Liver (tissue), 9 donors: ENCODE results near the gene GPR146. TPM values are rescaled to one million over a fixed set of nuclear protein-coding genes. Genes with fewer than 3 reads are reported as not detected.
"Not testable (repeated sequence)": the region's sequence is repeated elsewhere in the genome, so short reads cannot be mapped to it uniquely, and the experiment has no call there.

Experiments
- DNase-seq: peaks from one replicate; pipeline ENCODE4 v3.0.0-alpha.2; 2017; ENCODE audit warnings: low spot score
- H3K27ac ChIP-seq, 2 donors: one replicate each; pipeline ENCODE4 v1.7.0; 2013; ENCODE audit warnings: inconsistent platforms in 2 of 2, low read length in 2 of 2, control low read depth in 1 of 2, low read depth in 1 of 2, mild to moderate bottlenecking in 1 of 2
- H3K27me3 ChIP-seq, 4 donors: one replicate each; pipeline versions ENCODE4 v1.6.1 to v1.7.0; 2013; ENCODE audit warnings: low read length in 3 of 4, inconsistent platforms in 1 of 4, mild to moderate bottlenecking in 1 of 4, moderate library complexity in 1 of 4; ENCODE audit not compliant: control insufficient read depth in 4 of 4, insufficient read depth in 4 of 4
- H3K36me3 ChIP-seq, 4 donors: one replicate each; pipeline versions ENCODE4 v1.6.1 to v1.7.0; 2013; ENCODE audit warnings: low read length in 3 of 4, mild to moderate bottlenecking in 3 of 4, low read depth in 1 of 4, moderate library complexity in 1 of 4; ENCODE audit not compliant: control insufficient read depth in 4 of 4, insufficient read depth in 3 of 4
- H3K4me1 ChIP-seq, 4 donors: one replicate each; pipeline versions ENCODE4 v1.6.1 to v1.7.0; 2013; ENCODE audit warnings: low read length in 3 of 4, mild to moderate bottlenecking in 3 of 4, moderate library complexity in 1 of 4; ENCODE audit not compliant: control insufficient read depth in 4 of 4, insufficient read depth in 4 of 4
- H3K4me3 ChIP-seq, 3 donors: one replicate each; pipeline versions ENCODE4 v1.6.1 to v1.7.0; 2013; ENCODE audit warnings: low read length in 3 of 3, control low read depth in 1 of 3, low read depth in 1 of 3, mild to moderate bottlenecking in 1 of 3
- H3K9ac ChIP-seq, 2 donors: one replicate each; pipeline ENCODE4 v1.7.0; 2013; ENCODE audit warnings: low read length in 2 of 2, mild to moderate bottlenecking in 2 of 2, moderate library complexity in 2 of 2, control low read depth in 1 of 2, low read depth in 1 of 2
- H3K9me3 ChIP-seq, 4 donors: one replicate each; pipeline versions ENCODE4 v1.6.1 to v1.7.0; 2013; ENCODE audit warnings: low read length in 3 of 4; ENCODE audit not compliant: control insufficient read depth in 4 of 4
- EGR1 ChIP-seq, 2 donors: IDR thresholded peaks; 2 replicates each; pipeline ENCODE4 v1.6.1; 2016 to 2018; ENCODE audit warnings: antibody characterized with exemption in 2 of 2, low read depth in 2 of 2
- FOXA1 ChIP-seq: IDR thresholded peaks from 2 replicates; pipeline ENCODE4 v1.6.1; 2016; ENCODE audit warnings: antibody characterized with exemption
- FOXA2 ChIP-seq: IDR thresholded peaks from 2 replicates; pipeline ENCODE4 v1.6.1; 2016; ENCODE audit warnings: antibody characterized with exemption
- GABPA ChIP-seq, 2 donors: IDR thresholded peaks in 1 of 2; conservative IDR thresholded peaks in 1 of 2; 2 replicates each; pipeline ENCODE4 v1.6.1; 2016; ENCODE audit warnings: antibody characterized with exemption in 2 of 2, mild to moderate bottlenecking in 1 of 2, moderate library complexity in 1 of 2
- HNF4A ChIP-seq, 2 donors: conservative IDR thresholded peaks; 2 replicates each; pipeline ENCODE4 v1.6.1; 2016; ENCODE audit warnings: antibody characterized with exemption in 2 of 2, mild to moderate bottlenecking in 2 of 2
- HNF4G ChIP-seq: IDR thresholded peaks from 2 replicates; pipeline ENCODE4 v1.6.1; 2016; ENCODE audit warnings: antibody characterized with exemption
- NR2F2 ChIP-seq: IDR thresholded peaks from 2 replicates; pipeline ENCODE4 v1.6.1; 2016; ENCODE audit warnings: antibody characterized with exemption
- RAD21 ChIP-seq, 2 donors: IDR thresholded peaks; 2 replicates each; pipeline ENCODE4 v1.6.1; 2016; ENCODE audit warnings: antibody characterized with exemption in 2 of 2, mild to moderate bottlenecking in 2 of 2
- RXRA ChIP-seq, 2 donors: IDR thresholded peaks; 2 replicates each; pipeline ENCODE4 v1.6.1; 2017 to 2018; ENCODE audit warnings: antibody characterized with exemption in 2 of 2, mild to moderate bottlenecking in 1 of 2
- SP1 ChIP-seq: IDR thresholded peaks from 2 replicates; pipeline ENCODE4 v1.6.1; 2018; ENCODE audit warnings: antibody characterized with exemption, mild to moderate bottlenecking
- TAF1 ChIP-seq: conservative IDR thresholded peaks from 2 replicates; pipeline ENCODE4 v1.6.1; 2016; ENCODE audit warnings: antibody characterized with exemption, mild to moderate bottlenecking
- YY1 ChIP-seq: IDR thresholded peaks from 2 replicates; pipeline ENCODE4 v1.6.1; 2016; ENCODE audit warnings: antibody characterized with exemption, mild to moderate bottlenecking
- WGBS: extraction: QIAGEN DNeasy Blood & Tissue Kit; methylation state at CpG from one replicate; pipeline ENCODE4 v1.1.7; 2013; 5-methylcytosine and 5-hydroxymethylcytosine counted together
- polyA plus RNA-seq, 2 donors: library from polyadenylated mRNA; stranded (reverse) in 1 of 2; unstranded in 1 of 2; fragments of 200-250 nt in 1 of 2; fragments of >200 nt in 1 of 2; fragmentation: Nextera tagmentation in 1 of 2; extraction: Ambion mirVana in 1 of 2; gene quantifications; one replicate each; pipeline versions ENCODE4 v1.2.1 to v1.2.3, GENCODE V29; 2013 to 2015
- total RNA-seq, 2 donors: library from RNA; depleted of rRNA; stranded (reverse); fragments of >200 nt; gene quantifications; one replicate each; pipeline ENCODE4 v1.2.3, GENCODE V29; 2014
- TF ChIP-seq, protein P1 (sequence below): fragments of 150-350 bp; IDR thresholded peaks from 2 replicates; pipeline ENCODE4 v1.5.1; 2017; ENCODE audit warnings: improper control_type of control experiment, low read depth, low read length; ENCODE audit not compliant: missing input control
- TF ChIP-seq, protein P2 (sequence below): IDR thresholded peaks from 2 replicates; pipeline ENCODE4 v1.6.1; 2016; ENCODE audit warnings: antibody characterized with exemption
- TF ChIP-seq, protein P3 (sequence below): IDR thresholded peaks from 2 replicates; pipeline ENCODE4 v1.6.1; 2016; ENCODE audit warnings: antibody characterized with exemption
- TF ChIP-seq, protein P4 (sequence below): IDR thresholded peaks from 2 replicates; pipeline ENCODE4 v1.6.1; 2016; ENCODE audit warnings: antibody characterized with exemption
- TF ChIP-seq, protein P5 (sequence below): IDR thresholded peaks from 2 replicates; pipeline ENCODE4 v1.6.1; 2016; ENCODE audit warnings: antibody characterized with exemption, mild to moderate bottlenecking
- donor health status: healthy.
- donor health status: healthy.
- donor health status: healthy.
- donor health status: healthy.
- donor health status: healthy.

Gene GPR146
- total and polyA plus RNA-seq, 4 donors = 15.5 to 33.5 (median 26.7) TPM

DNA sequence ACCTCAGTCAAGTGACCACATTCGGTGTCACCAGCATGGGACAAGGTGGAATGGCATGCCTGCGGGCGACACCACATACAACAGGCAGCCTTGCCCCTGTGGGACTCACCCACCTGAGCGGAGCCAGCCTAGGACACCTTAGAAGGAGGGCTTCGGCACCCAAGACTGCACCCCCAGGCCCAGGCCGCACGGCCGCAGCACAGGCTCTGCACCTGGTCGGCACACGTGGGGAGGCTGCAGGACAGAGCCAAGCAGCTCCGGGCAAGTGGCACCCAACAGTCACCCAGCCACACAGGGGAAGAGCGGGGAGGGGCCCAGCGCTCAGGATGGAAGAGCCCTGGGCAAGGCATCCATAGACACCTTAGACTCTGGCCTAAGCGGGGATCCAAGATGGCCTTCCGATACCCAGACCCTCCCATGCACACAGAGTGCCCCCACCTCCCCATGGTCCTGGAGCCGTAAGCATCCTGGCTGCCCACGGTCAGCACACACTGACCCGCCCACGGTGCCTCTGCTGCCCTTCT is 27.4 kb downstream of the GPR146 start:
- TF ChIP-seq, protein P1, sequence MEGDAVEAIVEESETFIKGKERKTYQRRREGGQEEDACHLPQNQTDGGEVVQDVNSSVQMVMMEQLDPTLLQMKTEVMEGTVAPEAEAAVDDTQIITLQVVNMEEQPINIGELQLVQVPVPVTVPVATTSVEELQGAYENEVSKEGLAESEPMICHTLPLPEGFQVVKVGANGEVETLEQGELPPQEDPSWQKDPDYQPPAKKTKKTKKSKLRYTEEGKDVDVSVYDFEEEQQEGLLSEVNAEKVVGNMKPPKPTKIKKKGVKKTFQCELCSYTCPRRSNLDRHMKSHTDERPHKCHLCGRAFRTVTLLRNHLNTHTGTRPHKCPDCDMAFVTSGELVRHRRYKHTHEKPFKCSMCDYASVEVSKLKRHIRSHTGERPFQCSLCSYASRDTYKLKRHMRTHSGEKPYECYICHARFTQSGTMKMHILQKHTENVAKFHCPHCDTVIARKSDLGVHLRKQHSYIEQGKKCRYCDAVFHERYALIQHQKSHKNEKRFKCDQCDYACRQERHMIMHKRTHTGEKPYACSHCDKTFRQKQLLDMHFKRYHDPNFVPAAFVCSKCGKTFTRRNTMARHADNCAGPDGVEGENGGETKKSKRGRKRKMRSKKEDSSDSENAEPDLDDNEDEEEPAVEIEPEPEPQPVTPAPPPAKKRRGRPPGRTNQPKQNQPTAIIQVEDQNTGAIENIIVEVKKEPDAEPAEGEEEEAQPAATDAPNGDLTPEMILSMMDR = no peak
- no peak overlapping the region for H3K4me3 ChIP-seq
- no peaks in the 10 kb centered on the region for H3K27me3 ChIP-seq
- DNase-seq = no peak
- WGBS = 98% methylated on average over 19 of the region's 19 CpGs
- no peaks in the 10 kb centered on the region for H3K4me1 ChIP-seq
- H3K9ac ChIP-seq = no peak overlapping the region
- no peak overlapping the region for H3K27ac ChIP-seq
- no peaks in the 10 kb centered on the region for H3K36me3 ChIP-seq
- no peaks in the 10 kb centered on the region for H3K9me3 ChIP-seq

DNA sequence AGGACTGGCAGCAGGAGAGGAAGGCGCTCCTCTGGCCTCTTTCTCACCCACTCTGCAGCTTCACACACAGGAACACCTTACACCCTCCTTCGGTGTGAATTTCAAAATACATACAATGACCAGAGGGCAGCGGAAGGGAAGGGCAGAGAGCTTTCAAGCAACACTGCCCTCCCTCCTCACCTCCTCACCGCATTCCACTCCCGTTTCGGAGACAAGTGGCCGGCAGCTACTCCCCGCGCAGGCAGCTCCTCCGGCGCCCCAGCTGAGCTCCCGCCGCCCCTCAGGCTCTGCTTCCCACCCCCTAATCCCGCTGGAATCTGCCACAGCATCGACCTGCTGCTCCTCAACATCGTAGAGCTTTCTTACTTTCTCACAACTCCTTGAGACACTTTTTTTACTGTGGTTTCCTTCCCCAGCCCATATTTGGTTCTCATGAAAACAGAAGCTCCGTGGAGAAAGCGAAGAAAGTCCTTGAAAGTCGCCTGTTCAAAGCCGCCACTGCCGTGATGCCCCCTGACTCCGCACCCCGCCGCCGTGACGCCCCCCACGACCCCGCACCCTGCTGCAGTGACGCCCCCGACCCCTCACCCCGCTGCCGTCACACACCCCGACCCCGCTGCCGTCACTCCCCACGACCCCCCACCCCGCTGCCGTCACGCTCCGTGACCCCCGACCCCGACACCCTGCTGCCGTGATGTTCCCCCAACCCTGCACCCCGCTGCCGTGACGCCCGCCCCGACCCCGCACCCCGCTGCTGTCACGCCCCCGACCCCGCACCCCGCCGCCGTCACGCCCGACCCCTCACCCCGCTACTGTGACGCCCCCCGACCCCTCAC is 29.0 kb downstream of the GPR146 start:
- Histone ChIP-seq H3K27ac (no peak overlapping the region), H3K9me3 (no peaks in the 10 kb centered on the region), H3K9ac (no peak overlapping the region), H3K4me3 (no peak overlapping the region), H3K4me1 (no peaks in the 10 kb centered on the region), H3K36me3 (no peaks in the 10 kb centered on the region), H3K27me3 (no peaks in the 10 kb centered on the region)
- WGBS = 85% methylated on average over 59 of the region's 61 CpGs
- DNase-seq = no peak
- TF ChIP-seq, protein P2, sequence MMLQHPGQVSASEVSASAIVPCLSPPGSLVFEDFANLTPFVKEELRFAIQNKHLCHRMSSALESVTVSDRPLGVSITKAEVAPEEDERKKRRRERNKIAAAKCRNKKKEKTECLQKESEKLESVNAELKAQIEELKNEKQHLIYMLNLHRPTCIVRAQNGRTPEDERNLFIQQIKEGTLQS = no peak
- TF ChIP-seq TAF1 (no peak), YY1 (no peak), FOXA2 (no peak), GABPA (IDR thresholded peaks at IDR 0.05 in 1 of 2, conservative IDR thresholded peaks at IDR 0.05 in 1 of 2) (no peak), NR2F2 (no peak), HNF4A (conservative IDR thresholded peaks at IDR 0.05) (no peak), RAD21 (IDR thresholded peaks at IDR 0.05) (no peak), SP1 (no peak), EGR1 (IDR thresholded peaks at IDR 0.05; ENCODE audit: low read depth in 2 of 2) (no peak), HNF4G (no peak), FOXA1 (no peak), RXRA (IDR thresholded peaks at IDR 0.05) (no peak)
- TF ChIP-seq, protein P3, sequence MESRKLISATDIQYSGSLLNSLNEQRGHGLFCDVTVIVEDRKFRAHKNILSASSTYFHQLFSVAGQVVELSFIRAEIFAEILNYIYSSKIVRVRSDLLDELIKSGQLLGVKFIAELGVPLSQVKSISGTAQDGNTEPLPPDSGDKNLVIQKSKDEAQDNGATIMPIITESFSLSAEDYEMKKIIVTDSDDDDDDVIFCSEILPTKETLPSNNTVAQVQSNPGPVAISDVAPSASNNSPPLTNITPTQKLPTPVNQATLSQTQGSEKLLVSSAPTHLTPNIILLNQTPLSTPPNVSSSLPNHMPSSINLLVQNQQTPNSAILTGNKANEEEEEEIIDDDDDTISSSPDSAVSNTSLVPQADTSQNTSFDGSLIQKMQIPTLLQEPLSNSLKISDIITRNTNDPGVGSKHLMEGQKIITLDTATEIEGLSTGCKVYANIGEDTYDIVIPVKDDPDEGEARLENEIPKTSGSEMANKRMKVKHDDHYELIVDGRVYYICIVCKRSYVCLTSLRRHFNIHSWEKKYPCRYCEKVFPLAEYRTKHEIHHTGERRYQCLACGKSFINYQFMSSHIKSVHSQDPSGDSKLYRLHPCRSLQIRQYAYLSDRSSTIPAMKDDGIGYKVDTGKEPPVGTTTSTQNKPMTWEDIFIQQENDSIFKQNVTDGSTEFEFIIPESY = no peak
- TF ChIP-seq, protein P1 = no peak
- TF ChIP-seq, protein P4, sequence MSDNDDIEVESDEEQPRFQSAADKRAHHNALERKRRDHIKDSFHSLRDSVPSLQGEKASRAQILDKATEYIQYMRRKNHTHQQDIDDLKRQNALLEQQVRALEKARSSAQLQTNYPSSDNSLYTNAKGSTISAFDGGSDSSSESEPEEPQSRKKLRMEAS = no peak
- TF ChIP-seq, protein P5, sequence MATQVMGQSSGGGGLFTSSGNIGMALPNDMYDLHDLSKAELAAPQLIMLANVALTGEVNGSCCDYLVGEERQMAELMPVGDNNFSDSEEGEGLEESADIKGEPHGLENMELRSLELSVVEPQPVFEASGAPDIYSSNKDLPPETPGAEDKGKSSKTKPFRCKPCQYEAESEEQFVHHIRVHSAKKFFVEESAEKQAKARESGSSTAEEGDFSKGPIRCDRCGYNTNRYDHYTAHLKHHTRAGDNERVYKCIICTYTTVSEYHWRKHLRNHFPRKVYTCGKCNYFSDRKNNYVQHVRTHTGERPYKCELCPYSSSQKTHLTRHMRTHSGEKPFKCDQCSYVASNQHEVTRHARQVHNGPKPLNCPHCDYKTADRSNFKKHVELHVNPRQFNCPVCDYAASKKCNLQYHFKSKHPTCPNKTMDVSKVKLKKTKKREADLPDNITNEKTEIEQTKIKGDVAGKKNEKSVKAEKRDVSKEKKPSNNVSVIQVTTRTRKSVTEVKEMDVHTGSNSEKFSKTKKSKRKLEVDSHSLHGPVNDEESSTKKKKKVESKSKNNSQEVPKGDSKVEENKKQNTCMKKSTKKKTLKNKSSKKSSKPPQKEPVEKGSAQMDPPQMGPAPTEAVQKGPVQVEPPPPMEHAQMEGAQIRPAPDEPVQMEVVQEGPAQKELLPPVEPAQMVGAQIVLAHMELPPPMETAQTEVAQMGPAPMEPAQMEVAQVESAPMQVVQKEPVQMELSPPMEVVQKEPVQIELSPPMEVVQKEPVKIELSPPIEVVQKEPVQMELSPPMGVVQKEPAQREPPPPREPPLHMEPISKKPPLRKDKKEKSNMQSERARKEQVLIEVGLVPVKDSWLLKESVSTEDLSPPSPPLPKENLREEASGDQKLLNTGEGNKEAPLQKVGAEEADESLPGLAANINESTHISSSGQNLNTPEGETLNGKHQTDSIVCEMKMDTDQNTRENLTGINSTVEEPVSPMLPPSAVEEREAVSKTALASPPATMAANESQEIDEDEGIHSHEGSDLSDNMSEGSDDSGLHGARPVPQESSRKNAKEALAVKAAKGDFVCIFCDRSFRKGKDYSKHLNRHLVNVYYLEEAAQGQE = no peak

DNA sequence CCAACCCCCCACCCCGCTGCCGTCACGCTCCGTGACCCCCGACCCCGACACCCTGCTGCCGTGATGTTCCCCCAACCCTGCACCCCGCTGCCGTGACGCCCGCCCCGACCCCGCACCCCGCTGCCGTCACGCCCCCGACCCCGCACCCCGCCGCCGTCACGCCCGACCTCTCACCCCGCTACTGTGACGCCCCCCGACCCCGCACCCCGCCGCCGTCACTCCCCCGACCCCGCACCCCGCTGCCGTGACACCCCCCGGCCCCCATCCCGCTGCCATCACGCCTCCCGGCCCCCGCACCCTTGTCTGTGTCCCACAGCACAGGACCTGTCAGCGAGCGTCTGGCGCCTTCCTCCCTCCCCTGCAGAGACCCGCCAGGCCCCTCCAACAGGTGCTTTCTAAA is 29.7 kb downstream of the GPR146 start:
- not testable (repeated sequence) for H3K9me3 ChIP-seq, H3K4me3 ChIP-seq, H3K27ac ChIP-seq, H3K4me1 ChIP-seq, H3K27me3 ChIP-seq, H3K9ac ChIP-seq, H3K36me3 ChIP-seq, DNase-seq
- WGBS = 96% methylated on average over 43 of the region's 43 CpGs
